Effector memory CD8-positive, alpha-beta T cell (primary cell): ENCODE data around the gene COQ8B.

Experiments
- ATAC-seq: fragments of 150-1000 bp; cut with Tn5 transposase; replicated peaks from 2 replicates; pipeline ENCODE4 v1.10.0; 2021; ENCODE audit warnings: mild to moderate bottlenecking, moderate library complexity
- DNase-seq, 3 experiments: peaks; one replicate each; pipeline ENCODE4 v3.0.0; 2021
- H3K27ac Mint-ChIP-seq, 2 donors: one replicate each; pipeline ENCODE4 v1.8.0; 2022; ENCODE audit warnings: mild to moderate bottlenecking in 2 of 2, mixed read lengths in 2 of 2, moderate library complexity in 2 of 2
- H3K27me3 Mint-ChIP-seq, 2 donors: one replicate each; pipeline ENCODE4 v1.8.0; 2022; ENCODE audit warnings: mixed read lengths in 2 of 2
- H3K36me3 Mint-ChIP-seq: one replicate; pipeline ENCODE4 v1.8.0; 2022; ENCODE audit warnings: mild to moderate bottlenecking, moderate library complexity, mixed read lengths; ENCODE audit not compliant: insufficient read depth
- H3K4me1 Mint-ChIP-seq, 2 donors: one replicate each; pipeline ENCODE4 v1.8.0; 2022; ENCODE audit warnings: low read depth in 2 of 2, mixed read lengths in 2 of 2
- H3K4me3 Mint-ChIP-seq, 2 donors: one replicate each; pipeline ENCODE4 v1.8.0; 2022; ENCODE audit warnings: mild to moderate bottlenecking in 2 of 2, mixed read lengths in 2 of 2, moderate library complexity in 2 of 2
- H3K9me3 Mint-ChIP-seq, 2 donors: one replicate each; pipeline ENCODE4 v1.8.0; 2022; ENCODE audit warnings: mixed read lengths in 2 of 2

Gene COQ8B

DNA sequence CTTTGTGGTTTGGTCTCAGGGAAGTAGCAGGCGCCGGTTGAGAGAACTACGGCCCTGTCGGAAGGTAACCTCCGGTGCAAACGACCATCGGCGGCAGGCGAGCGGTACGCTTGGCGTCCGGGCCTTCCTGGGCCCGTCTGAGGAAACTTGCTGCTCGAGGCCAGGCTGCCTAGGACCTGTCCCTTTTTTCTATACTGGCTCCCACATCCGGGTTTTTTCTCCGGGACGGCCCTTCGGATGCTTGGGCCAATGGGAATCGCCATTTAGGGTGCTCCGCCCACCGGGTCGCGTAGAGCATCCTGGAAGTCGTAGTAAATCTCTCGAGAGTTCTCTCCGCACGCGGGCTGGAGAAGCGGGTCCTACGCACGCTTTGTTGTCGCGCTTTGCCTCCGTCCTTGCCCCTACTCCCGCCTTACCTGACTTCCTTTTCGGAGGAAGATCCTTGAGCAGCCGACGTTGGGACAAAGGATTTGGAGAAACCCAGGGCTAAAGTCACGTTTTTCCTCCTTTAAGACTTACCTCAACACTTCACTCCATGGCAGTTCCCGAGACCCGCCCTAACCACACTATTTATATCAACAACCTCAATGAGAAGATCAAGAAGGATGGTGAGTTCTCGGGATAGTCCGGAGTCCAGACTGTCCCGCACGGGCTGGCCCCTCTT, 34.3 kb upstream of the COQ8B start, which contains the start of gene SNRPA:
Gene SNRPA, plus strand, starts transcription at position 330 of the 664 bp plus-strand sequence. Its CDS starts 206 bp downstream, at position 536.
- ATAC-seq (peak; percentile 69), DNase-seq (peak; percentile 94 to 97 (median 95))
- H3K36me3 Mint-ChIP-seq = peaks cover 43% of the 10 kb centered on the region
- no peaks in the 10 kb centered on the region for H3K9me3 Mint-ChIP-seq
- no peaks in the 10 kb centered on the region for H3K27me3 Mint-ChIP-seq
- H3K4me3 Mint-ChIP-seq = peak within 1 kb of the TSS; percentile 84 to 97
- peaks cover 46 to 52% of the 10 kb centered on the region in 2 donors for H3K4me1 Mint-ChIP-seq
- peak within 1 kb of the TSS; percentile 98 to 99 for H3K27ac Mint-ChIP-seq

DNA sequence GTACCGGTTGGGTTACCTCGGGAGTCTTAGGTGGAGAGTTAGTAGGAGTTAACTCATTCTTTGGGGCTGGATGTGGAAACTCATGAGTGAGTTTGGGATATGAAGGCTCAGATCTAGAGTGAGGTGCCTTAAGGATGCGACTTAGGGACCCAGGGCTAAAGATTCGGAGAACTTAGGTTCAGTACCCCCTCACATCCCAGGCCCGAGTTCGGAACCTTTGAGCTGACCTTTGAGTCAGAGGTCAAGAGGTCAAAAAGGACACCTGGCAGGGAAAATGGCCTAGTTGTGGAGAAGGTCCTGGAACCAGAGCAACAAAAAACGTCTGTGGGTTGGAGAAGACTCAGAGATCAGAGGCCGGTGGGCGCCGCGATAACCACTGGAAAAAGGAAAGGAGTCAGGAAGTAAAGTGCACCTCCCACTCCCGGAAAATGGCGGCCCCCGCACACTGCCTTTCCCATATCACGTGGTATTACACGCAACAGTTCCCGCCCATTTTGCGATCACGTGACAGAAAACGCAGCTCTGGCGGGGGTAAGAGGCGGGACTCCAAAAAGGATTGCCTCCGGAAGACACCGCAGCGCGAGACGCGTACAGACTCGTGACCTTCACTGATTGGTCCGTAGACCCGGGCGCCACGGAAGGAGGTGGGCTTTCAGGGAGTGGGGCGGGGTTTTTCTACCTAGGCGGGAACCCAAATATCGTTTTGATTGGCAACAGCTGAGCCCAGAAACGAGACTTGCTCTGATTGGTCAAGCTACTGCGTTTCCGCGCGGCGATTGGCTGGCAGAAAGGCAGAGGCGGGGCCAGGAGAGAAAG, 33.6 kb upstream of the COQ8B start, which contains the start of gene ACTMAP:
Gene ACTMAP, minus strand, starts transcription at position 420 of the 816 bp plus-strand sequence. CDS start 674 bp downstream, outside the sequence.
- H3K4me3 Mint-ChIP-seq = peak within 1 kb of the TSS; percentile 84 to 97
- DNase-seq (peak; percentile 99), ATAC-seq (peak; percentile 85)
- no peaks in the 10 kb centered on the region for H3K9me3 Mint-ChIP-seq
- H3K4me1 Mint-ChIP-seq = peaks cover 41 to 45% of the 10 kb centered on the region in 2 donors
- H3K36me3 Mint-ChIP-seq = peaks cover 38% of the 10 kb centered on the region
- H3K27me3 Mint-ChIP-seq = no peaks in the 10 kb centered on the region
- peak within 1 kb of the TSS; percentile 98 to 99 for H3K27ac Mint-ChIP-seq

DNA sequence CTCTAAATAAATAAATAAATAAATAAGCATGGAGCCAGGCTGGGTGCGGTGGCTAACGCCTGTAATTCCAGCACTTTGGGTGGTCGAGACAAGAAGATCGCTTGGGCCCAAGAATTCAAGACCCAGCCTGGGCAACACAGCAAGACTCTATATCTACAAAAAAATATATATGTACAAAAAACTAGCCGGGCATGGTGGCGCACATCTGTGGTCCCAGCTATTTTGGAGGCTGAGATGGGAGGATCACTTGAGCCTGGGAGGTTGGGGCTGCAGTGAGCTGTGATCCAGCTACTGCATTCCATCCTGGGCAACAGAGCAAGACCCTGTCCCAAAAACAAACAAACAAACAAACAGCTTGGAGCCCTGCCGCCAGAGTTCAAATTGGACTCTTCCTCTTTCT, 30.9 kb upstream of the COQ8B start:
- no peaks in the 10 kb centered on the region for H3K27me3 Mint-ChIP-seq
- peaks cover 25 to 29% of the 10 kb centered on the region in 2 donors for H3K4me1 Mint-ChIP-seq
- no peak overlapping the region for H3K4me3 Mint-ChIP-seq
- H3K27ac Mint-ChIP-seq = peak overlapping the region in 1 of 2 donors; percentile 98
- no peak for ATAC-seq
- no peaks in the 10 kb centered on the region for H3K9me3 Mint-ChIP-seq
- DNase-seq = no peak
- peaks cover 32% of the 10 kb centered on the region for H3K36me3 Mint-ChIP-seq

DNA sequence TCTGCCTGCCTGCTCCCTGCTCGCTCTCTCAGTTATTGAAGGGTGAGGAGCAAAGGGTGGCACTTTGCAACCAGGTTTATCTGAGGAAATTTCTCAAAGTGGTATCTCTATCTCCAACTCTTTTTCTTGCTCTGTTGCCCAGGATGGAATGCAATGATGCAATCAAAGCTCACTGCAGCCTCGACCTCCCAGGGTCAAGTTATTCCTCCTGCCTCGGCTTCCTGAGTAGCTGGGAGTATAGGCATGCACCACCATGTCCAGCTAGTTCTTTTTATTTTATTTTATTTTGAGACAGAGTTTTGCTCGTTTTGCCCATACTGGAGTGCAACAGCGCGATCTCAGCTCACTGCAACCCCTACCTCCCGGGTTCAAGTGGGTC, 28.7 kb upstream of the COQ8B start:
- no peak overlapping the region for H3K4me3 Mint-ChIP-seq
- H3K4me1 Mint-ChIP-seq = peaks cover 11 to 15% of the 10 kb centered on the region in 2 donors
- no peak for ATAC-seq
- H3K36me3 Mint-ChIP-seq = peaks cover 11% of the 10 kb centered on the region
- no peak for DNase-seq
- no peaks in the 10 kb centered on the region for H3K27me3 Mint-ChIP-seq
- no peak overlapping the region for H3K27ac Mint-ChIP-seq
- H3K9me3 Mint-ChIP-seq = no peaks in the 10 kb centered on the region

DNA sequence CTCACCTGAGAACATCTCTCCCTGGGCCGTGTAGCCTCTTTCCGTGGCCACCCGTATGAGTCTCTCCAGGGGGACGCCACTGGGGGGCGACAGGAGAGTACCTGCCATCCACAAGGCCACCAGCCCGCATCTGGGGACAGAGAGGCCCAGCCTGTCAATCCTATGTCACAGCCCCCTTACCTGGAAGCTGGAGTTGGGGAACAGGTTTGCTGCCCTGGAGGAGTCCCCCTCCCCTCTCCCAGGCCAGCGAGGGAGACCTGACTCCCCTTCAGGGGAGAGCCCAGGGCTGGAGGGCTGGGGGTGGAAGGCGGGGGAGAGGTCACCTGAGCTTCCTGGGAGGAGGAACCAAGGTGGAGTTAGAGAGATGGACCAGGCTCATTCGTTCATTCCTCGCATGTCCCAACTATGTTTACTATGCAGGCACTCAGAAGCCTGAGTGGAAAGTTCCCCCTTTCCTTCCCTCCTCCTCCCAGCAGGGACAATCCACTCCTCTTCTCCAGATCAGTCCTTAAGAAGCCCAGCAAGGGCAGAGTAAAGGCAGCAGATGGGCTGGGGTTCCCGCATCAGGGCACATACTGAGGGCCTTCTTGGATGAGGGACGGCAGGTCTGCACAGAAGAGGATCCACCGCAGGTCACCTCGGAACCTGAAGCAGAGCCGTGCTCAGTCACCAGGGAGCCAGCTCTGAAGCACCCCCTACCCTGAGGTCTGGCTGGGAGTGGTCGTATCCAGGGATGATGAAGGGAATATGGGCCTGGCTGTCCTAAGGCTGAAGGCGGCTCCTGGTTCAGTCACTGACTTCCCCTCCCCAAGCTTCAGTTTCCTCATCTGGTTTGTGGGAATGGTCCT, 28.1 kb upstream of the COQ8B start:
- Mint-ChIP-seq H3K4me1 (peaks cover 5 to 9% of the 10 kb centered on the region in 2 donors), H3K36me3 (peaks cover 6% of the 10 kb centered on the region), H3K27ac (peak overlapping the region in 1 of 2 donors; percentile 25), H3K4me3 (no peak overlapping the region), H3K9me3 (no peaks in the 10 kb centered on the region), H3K27me3 (no peaks in the 10 kb centered on the region)
- ATAC-seq (peak; percentile 36), DNase-seq (peak in 2 of 3 experiments; percentile 11 to 23)

DNA sequence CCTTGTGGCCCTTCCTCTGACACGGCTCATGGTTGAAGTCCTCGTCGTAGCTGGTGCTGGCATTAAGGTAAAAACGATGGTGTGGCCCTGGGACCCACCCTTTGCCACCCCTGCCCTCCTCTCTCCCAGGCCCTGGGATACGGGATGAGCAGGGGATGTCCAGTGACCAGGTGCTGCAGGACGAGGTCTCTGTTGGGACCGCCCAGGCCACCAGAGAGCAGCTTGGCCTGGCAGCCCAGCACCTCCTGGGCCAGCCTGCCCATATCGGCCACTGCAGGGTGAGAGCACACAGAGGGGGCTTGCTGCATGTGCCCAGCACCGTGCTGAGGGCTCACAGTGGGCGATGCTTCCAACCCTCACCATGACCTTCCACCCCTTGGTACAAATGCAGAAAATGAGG, 27.2 kb upstream of the COQ8B start:
- H3K4me1 Mint-ChIP-seq = peaks cover 0 to 4% of the 10 kb centered on the region in 2 donors
- H3K27me3 Mint-ChIP-seq = no peaks in the 10 kb centered on the region
- H3K9me3 Mint-ChIP-seq = no peaks in the 10 kb centered on the region
- no peak overlapping the region for H3K4me3 Mint-ChIP-seq
- peaks cover 6% of the 10 kb centered on the region for H3K36me3 Mint-ChIP-seq
- no peak for ATAC-seq
- H3K27ac Mint-ChIP-seq = no peak overlapping the region
- no peak for DNase-seq

DNA sequence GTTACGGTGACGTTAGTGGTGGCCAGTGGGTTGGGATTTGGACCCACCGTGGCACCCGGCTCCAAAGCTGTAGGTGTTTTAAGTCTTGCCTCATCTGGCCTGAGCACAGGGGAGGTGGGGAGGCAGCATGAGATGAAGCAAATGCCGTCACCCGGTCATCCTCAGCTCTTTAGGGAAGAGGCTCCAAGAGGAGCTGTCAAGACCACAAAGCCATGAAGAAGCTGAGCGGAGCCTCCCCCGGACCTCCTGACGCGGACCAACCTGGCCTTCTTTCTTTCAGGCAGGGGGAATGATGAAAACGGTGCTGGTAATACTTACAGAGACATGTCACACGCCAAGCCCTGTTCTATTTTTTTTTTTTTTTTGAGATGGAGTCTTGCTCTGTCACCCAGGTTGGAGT, 26.2 kb upstream of the COQ8B start:
- no peak overlapping the region for H3K27ac Mint-ChIP-seq

DNA sequence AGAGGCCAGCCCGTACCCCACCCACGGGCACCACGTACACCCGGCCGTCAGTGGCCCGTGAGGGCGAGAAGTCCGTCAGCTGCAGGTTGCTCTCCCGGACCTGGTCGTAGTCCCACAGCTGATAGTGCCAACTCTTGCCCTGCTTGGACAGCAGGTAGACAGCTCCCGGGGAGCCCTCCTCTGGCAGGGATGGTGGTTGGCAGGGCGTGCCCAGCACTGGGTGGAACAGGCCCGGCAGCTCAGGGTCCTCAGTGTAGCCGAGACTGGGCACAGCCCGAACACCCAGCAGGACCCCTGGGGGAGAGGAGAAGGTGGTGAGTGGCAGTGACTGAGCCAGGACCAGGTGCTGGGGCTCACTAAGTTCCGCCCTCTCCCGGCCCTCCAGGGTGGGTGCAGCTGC, 25.8 kb upstream of the COQ8B start:
- ATAC-seq (no peak), DNase-seq (no peak)
- no peaks in the 10 kb centered on the region for H3K9me3 Mint-ChIP-seq
- no peak overlapping the region for H3K4me3 Mint-ChIP-seq
- H3K36me3 Mint-ChIP-seq = peaks cover 8% of the 10 kb centered on the region
- H3K27ac Mint-ChIP-seq = peak overlapping the region in 1 of 2 donors; percentile 59
- no peaks in the 10 kb centered on the region for H3K4me1 Mint-ChIP-seq
- no peaks in the 10 kb centered on the region for H3K27me3 Mint-ChIP-seq

More for the DNA sequence above, 26.2 kb upstream of the COQ8B start:
- no peaks in the 10 kb centered on the region for H3K4me1 Mint-ChIP-seq
- no peaks in the 10 kb centered on the region for H3K27me3 Mint-ChIP-seq
- H3K9me3 Mint-ChIP-seq = no peaks in the 10 kb centered on the region
- DNase-seq (no peak), ATAC-seq (no peak)
- peaks cover 7% of the 10 kb centered on the region for H3K36me3 Mint-ChIP-seq
- no peak overlapping the region for H3K4me3 Mint-ChIP-seq

DNA sequence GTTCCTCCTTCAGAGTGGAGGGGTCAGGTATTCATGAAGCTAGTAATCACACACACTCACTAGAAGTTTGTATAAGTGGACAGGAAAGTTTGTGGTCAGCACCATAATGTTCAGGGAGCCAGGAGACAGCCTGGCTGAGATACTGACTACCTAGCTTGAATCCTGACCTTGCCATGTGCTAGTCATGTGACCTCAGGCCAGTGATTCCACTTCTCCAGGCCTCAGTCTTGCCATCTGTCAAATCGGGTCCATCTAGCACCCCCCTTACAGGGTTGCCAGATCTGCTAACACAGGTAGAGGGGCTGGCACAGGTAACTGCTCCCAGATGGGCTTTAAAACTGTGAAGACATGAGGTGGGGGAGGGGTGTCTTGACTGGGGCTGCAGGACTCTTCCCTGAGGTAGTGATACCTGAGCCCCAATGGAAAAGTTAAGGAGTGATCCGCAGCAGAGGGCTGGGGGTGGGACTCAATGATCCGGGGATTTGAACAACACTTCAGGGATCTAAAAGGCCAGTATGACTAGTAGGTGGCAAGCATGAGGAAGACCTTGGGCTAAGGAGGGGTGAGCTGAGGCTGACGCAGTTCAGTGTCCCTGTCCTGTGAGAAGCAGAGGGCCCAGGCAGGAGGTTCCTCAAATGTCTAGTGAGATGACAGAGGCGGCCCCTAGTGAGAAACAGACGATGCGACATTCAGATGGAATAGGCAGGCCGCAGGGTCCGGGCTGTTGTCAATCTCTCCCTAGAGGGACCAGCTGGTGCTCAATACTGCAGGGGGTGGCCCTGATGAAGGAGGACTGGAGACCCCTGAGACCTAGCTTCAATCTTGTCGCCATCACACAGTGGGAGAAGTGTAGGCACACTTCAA, 25.1 kb upstream of the COQ8B start:
- H3K4me3 Mint-ChIP-seq = no peak overlapping the region
- no peaks in the 10 kb centered on the region for H3K9me3 Mint-ChIP-seq
- ATAC-seq = no peak
- H3K27ac Mint-ChIP-seq = peak overlapping the region in 1 of 2 donors; percentile 59
- no peaks in the 10 kb centered on the region for H3K27me3 Mint-ChIP-seq
- H3K36me3 Mint-ChIP-seq = peaks cover 9% of the 10 kb centered on the region
- DNase-seq = no peak
- no peaks in the 10 kb centered on the region for H3K4me1 Mint-ChIP-seq

DNA sequence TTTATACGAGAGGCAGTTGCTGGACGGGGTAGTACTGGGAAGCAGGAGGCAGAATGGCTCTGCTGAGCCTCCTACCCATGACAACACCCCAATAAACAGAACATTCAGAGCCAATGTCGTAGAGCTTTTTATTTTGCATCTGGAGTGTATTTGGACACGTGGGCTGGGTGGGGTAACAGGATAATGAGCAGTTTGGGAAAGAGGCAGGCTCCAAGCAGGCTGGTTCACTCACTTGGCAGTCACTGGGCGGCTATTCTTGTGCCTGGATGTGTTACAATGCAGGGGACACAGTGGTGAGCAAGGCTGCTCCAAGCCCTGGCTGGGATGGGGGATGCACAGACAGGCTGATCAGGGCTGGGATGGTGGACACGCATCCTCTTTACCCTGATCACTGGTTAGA, 24.1 kb upstream of the COQ8B start:
- Mint-ChIP-seq H3K27me3 (no peaks in the 10 kb centered on the region), H3K27ac (peak overlapping the region in 1 of 2 donors; percentile 69), H3K9me3 (no peaks in the 10 kb centered on the region), H3K4me3 (no peak overlapping the region), H3K4me1 (no peaks in the 10 kb centered on the region), H3K36me3 (peaks cover 9% of the 10 kb centered on the region)
- DNase-seq (no peak), ATAC-seq (no peak)

DNA sequence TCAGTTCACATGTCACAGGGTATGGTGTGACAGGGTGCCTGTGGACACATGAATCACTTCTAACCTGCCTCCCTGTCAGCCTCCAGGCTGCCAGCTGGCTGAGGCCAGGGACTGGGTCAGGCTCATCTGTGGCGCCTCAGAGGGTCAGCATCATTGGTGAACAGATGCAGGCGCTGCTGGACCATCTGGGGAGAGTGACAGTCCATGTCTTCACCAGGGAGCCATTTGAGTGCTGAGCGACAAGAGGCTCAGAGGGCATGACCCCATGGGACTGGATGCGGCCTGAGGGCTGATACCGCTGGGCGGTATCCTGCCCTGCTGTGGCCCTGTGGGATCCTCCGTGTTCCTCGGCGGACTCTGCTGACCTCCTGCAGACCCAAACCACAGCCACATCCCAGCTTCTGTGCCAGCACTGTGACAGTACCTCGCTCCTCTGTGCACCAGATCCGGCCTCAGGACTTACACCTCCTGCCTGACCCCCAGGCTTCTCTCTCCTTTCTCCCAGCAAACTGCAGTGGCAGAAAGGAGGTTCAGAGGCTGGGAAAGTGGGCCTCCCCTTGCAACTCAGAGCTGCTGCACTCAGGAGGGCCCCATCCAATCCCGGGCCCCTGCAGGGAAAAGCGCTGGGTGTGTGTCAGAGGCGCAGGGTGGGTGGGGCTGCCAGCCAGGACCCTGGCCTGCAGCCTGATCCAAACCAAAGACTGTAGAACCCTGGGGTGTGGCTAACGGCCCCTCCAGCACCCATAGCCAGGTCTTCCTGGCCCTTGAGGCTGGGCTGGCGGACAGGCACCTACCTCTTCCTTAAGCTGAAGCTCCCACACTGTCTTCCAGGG, 23.4 kb upstream of the COQ8B start:
- no peaks in the 10 kb centered on the region for H3K4me1 Mint-ChIP-seq
- H3K36me3 Mint-ChIP-seq = peaks cover 11% of the 10 kb centered on the region
- H3K9me3 Mint-ChIP-seq = no peaks in the 10 kb centered on the region
- ATAC-seq (no peak), DNase-seq (no peak)
- peak overlapping the region in 1 of 2 donors; percentile 69 for H3K27ac Mint-ChIP-seq
- no peak overlapping the region for H3K4me3 Mint-ChIP-seq
- no peaks in the 10 kb centered on the region for H3K27me3 Mint-ChIP-seq
